Measurements from ENCODE around the gene CAPS2. TPM values are rescaled to one million over a fixed set of nuclear protein-coding genes. Genes with fewer than 3 reads are reported as not detected.

CAPS2 gene
- total RNA-seq, 2 experiments from 2014 or later, result not detected

DNA sequence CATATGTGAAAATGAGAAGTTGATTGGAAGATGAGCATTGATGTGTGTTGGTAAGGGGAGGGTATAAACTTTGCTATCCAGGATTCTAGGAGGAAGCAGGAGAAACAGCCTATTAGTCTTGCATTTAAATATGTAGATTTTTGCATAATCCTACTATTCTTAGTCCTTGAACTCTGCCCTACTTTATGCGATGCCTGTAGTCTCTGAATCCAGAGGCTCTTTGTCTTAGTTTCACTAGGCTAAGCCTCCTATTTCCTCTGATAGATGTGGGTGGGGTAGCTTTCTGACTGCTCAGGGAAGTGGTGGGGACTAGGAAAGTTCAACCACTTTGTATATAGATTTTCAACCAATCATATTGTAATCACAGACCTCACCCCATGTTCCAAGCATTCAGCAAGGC lies 71.0 kb downstream of the CAPS2 start:
- ChIA-PET CTCF (ENCODE audit: unreplicated experiment) (no interaction called here), POLR2A (interaction anchor here (1.0 kb wide), 1 partner anchor 12 kb away, joined by 3 read pairs; no protein-coding TSS in a partner anchor)

DNA sequence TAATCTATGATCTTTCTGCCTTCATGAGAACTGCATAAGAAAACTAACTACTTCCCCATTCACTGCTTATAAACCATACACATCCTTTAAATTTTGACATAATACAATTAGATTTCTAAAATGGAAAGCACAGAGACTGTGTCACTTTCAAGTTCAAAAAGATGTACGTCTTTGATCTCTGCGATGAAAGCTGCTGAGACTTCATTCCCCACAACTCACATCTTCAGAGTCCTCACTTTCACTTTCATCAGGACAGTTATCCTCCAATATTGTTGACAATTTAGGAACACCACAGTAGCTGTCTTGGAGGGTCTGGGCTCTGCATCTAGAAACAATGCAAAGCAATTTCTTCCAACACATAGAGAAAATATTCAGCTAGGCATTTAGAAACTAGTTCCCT lies 72.6 kb downstream of the CAPS2 start:
- POLR2A ChIA-PET, result no interaction called here
- Histone ChIP-seq H3K36me3 (ENCODE audit: insufficient read depth, low read length) (no peaks in the 10 kb centered on the region), H3K79me2 (ENCODE audit: insufficient read depth, low read depth, low read length) (no peaks in the 10 kb centered on the region), H3K4me2 (ENCODE audit: low read length) (no peak overlapping the region), H3K9me3 (ENCODE audit: low read length) (no peaks in the 10 kb centered on the region), H3K4me1 (ENCODE audit: insufficient read depth, low read length, poor library complexity, severe bottlenecking) (no peaks in the 10 kb centered on the region), H3K27ac (ENCODE audit: low read depth, low read length, poor library complexity, severe bottlenecking) (no peak overlapping the region), H2AFZ (ENCODE audit: low read length) (no peak overlapping the region), H4K20me1 (ENCODE audit: insufficient read depth, low read length) (no peaks in the 10 kb centered on the region), H3K9me2 (ENCODE audit: insufficient read depth, low read length) (no peaks in the 10 kb centered on the region), H3K4me3 (ENCODE audit: low read depth, low read length, poor library complexity, severe bottlenecking) (no peak overlapping the region)
- no peak for DNase-seq (ENCODE audit: low spot score)
- intact Hi-C loops (cut with micrococcal nuclease; ENCODE audit: unreplicated experiment), result no loop called here
- BruUV-seq (replicated peaks), result no TSS peak
- TF ChIP-seq, protein P1, sequence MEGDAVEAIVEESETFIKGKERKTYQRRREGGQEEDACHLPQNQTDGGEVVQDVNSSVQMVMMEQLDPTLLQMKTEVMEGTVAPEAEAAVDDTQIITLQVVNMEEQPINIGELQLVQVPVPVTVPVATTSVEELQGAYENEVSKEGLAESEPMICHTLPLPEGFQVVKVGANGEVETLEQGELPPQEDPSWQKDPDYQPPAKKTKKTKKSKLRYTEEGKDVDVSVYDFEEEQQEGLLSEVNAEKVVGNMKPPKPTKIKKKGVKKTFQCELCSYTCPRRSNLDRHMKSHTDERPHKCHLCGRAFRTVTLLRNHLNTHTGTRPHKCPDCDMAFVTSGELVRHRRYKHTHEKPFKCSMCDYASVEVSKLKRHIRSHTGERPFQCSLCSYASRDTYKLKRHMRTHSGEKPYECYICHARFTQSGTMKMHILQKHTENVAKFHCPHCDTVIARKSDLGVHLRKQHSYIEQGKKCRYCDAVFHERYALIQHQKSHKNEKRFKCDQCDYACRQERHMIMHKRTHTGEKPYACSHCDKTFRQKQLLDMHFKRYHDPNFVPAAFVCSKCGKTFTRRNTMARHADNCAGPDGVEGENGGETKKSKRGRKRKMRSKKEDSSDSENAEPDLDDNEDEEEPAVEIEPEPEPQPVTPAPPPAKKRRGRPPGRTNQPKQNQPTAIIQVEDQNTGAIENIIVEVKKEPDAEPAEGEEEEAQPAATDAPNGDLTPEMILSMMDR (conservative IDR thresholded peaks at IDR 0.05; ENCODE audit: low read length), result no peak
- TF ChIP-seq EZH2phosphoT487 (IDR thresholded peaks at IDR 0.05; ENCODE audit: borderline replicate concordance, low read depth, low read length), result no peak
- CTCF ChIA-PET (ENCODE audit: unreplicated experiment), result no interaction called here

More for the DNA sequence above, 71.0 kb downstream of the CAPS2 start:
- H3K9me3 ChIP-seq (ENCODE audit: low read length), result no peaks in the 10 kb centered on the region
- H2AFZ ChIP-seq (ENCODE audit: low read length), result no peak overlapping the region
- H3K36me3 ChIP-seq (ENCODE audit: insufficient read depth, low read length), result no peaks in the 10 kb centered on the region
- no peak overlapping the region for H3K4me2 ChIP-seq (ENCODE audit: low read length)
- H4K20me1 ChIP-seq (ENCODE audit: insufficient read depth, low read length), result no peaks in the 10 kb centered on the region
- H3K4me3 ChIP-seq (ENCODE audit: low read depth, low read length, poor library complexity, severe bottlenecking), result no peak overlapping the region
- intact Hi-C loops (cut with micrococcal nuclease; ENCODE audit: unreplicated experiment), result no loop called here
- H3K79me2 ChIP-seq (ENCODE audit: insufficient read depth, low read depth, low read length), result no peaks in the 10 kb centered on the region
- no peaks in the 10 kb centered on the region for H3K4me1 ChIP-seq (ENCODE audit: insufficient read depth, low read length, poor library complexity, severe bottlenecking)
- no peak overlapping the region for H3K27ac ChIP-seq (ENCODE audit: low read depth, low read length, poor library complexity, severe bottlenecking)
- TF ChIP-seq, protein P1 (conservative IDR thresholded peaks at IDR 0.05; ENCODE audit: low read length), result no peak
- TF ChIP-seq EZH2phosphoT487 (IDR thresholded peaks at IDR 0.05; ENCODE audit: borderline replicate concordance, low read depth, low read length), result no peak
- no peaks in the 10 kb centered on the region for H3K9me2 ChIP-seq (ENCODE audit: insufficient read depth, low read length)
- no peak for DNase-seq (ENCODE audit: low spot score)
- no TSS peak for BruUV-seq (replicated peaks)

DNA sequence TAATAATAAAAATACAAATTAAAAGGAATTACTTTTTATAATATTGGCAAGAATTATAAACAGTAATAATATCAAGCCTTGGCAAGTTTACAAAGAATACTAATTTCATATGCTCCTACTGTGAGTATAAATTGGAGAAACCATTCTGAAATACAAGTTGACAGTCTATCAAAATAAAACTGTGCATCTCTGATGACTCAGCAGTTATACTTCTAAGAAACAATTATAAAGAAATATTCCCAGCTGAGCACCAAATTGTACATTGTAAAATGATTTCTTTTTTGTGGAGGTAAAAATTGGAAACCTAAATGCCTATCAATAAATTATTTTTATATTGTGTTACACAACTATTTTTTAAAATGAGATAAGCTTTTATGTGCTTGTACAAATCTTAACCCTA lies 85.0 kb downstream of the CAPS2 start:
- H3K79me2 ChIP-seq (ENCODE audit: insufficient read depth, low read depth, low read length), result no peaks in the 10 kb centered on the region
- no peak overlapping the region for H3K4me3 ChIP-seq (ENCODE audit: low read depth, low read length, poor library complexity, severe bottlenecking)
- no peak overlapping the region for H3K4me2 ChIP-seq (ENCODE audit: low read length)
- no peak overlapping the region for H2AFZ ChIP-seq (ENCODE audit: low read length)
- H3K4me1 ChIP-seq (ENCODE audit: insufficient read depth, low read length, poor library complexity, severe bottlenecking), result no peaks in the 10 kb centered on the region
- no peaks in the 10 kb centered on the region for H3K36me3 ChIP-seq (ENCODE audit: insufficient read depth, low read length)
- DNase-seq (ENCODE audit: low spot score), result no peak
- TF ChIP-seq, protein P1 (conservative IDR thresholded peaks at IDR 0.05; ENCODE audit: low read length), result no peak
- no peak for TF ChIP-seq EZH2phosphoT487 (IDR thresholded peaks at IDR 0.05; ENCODE audit: borderline replicate concordance, low read depth, low read length)
- H3K9me2 ChIP-seq (ENCODE audit: insufficient read depth, low read length), result no peaks in the 10 kb centered on the region
- no peaks in the 10 kb centered on the region for H4K20me1 ChIP-seq (ENCODE audit: insufficient read depth, low read length)
- intact Hi-C loops (cut with micrococcal nuclease; ENCODE audit: unreplicated experiment), result no loop called here
- peaks cover 11% of the 10 kb centered on the region; the same call in 1 of the 2 replicates for H3K9me3 ChIP-seq (ENCODE audit: low read length)
- POLR2A ChIA-PET, result no interaction called here
- no TSS peak for BruUV-seq (replicated peaks)
- H3K27ac ChIP-seq (ENCODE audit: low read depth, low read length, poor library complexity, severe bottlenecking), result no peak overlapping the region
- CTCF ChIA-PET (ENCODE audit: unreplicated experiment), result no interaction called here

All from OCI-LY7 (cell line).